GM12878 (cell line): ENCODE data around the gene UXS1. TPM values are rescaled to one million over a fixed set of nuclear protein-coding genes. Genes with fewer than 3 reads are reported as not detected.
A peak's percentile ranks its signal among the peaks of the same experiment; 100 is the strongest.

Experiments used
- ATAC-seq: fragments of 200-7000 bp; cut with Tn5 transposase; 3 replicates; pipeline ENCODE4 v1.9.1; 2020; ENCODE audit warnings: mild to moderate bottlenecking, moderate library complexity
- BruUV-seq: library from RNA; stranded (reverse); fragments of 400-500 nt; replicated peaks from 2 replicates; lab custom pipeline; 2021; lab: Mats Ljungman, UMichigan
- CTCF ChIA-PET: fragments of 300-600 bp; sonication (Branson Sonifier 250); formaldehyde crosslinking; extraction: SDS; loops from one replicate; lab custom pipeline; 2021; ENCODE audit warnings: inconsistent platforms; lab: Yijun Ruan, JAX
- POLR2A ChIA-PET: fragments of 350-600 bp; formaldehyde crosslinking; extraction: SDS; loops from one replicate; lab custom pipeline; 2021; ENCODE audit warnings: inconsistent platforms; lab: Charles Lee
- RAD21 ChIA-PET: fragments of 300-600 bp; sonication (Branson Sonifier 250); formaldehyde crosslinking; loops from one replicate; lab custom pipeline; 2023; ENCODE audit warnings: antibody characterized with exemption; ENCODE audit not compliant: unreplicated experiment; lab: Charles Lee
- SMC1A ChIA-PET: fragments of 300-600 bp; sonication (Branson Sonifier 250); formaldehyde crosslinking; loops from one replicate; lab custom pipeline; 2023; ENCODE audit not compliant: unreplicated experiment, uncharacterized antibody; lab: Charles Lee
- DNase-seq: peaks from one replicate; pipeline ENCODE4 v3.0.0-alpha.2; 2011; ENCODE audit warnings: low read depth, low spot score
- FAIRE-seq: peaks from 3 replicates; lab custom pipeline; 2011; peaks lifted over from hg19 to GRCh38; lab: Jason Lieb, UNC
- H2AFZ ChIP-seq: 2 replicates; pipeline ENCODE4 v1.6.0; 2011; ENCODE audit warnings: low read depth, low read length, control low read depth; ENCODE audit not compliant: control insufficient read depth
- H3K27ac ChIP-seq: 2 replicates; pipeline ENCODE4 v1.5.1; 2011; ENCODE audit warnings: control low read depth; ENCODE audit not compliant: control insufficient read depth, insufficient read depth
- H3K27me3 ChIP-seq, 2 experiments: replicated peaks in 1 of 2; 2 replicates each; pipeline versions ENCODE4 v1.6.0 to v1.6.1; 2011; ENCODE audit warnings: low read length in 1 of 2; ENCODE audit not compliant: control insufficient read depth in 2 of 2, insufficient read depth in 2 of 2
- H3K36me3 ChIP-seq, 2 experiments: 2 replicates each; pipeline ENCODE4 v1.5.1; 2011; ENCODE audit warnings: low read length in 1 of 2; ENCODE audit not compliant: control insufficient read depth in 2 of 2, insufficient read depth in 2 of 2
- H3K4me1 ChIP-seq: 2 replicates; pipeline ENCODE4 v1.6.1; 2011; ENCODE audit warnings: mild to moderate bottlenecking, low read length, moderate library complexity, mixed read lengths; ENCODE audit not compliant: control insufficient read depth, insufficient read depth
- H3K4me2 ChIP-seq: 2 replicates; pipeline ENCODE4 v1.6.0; 2011; ENCODE audit warnings: control low read depth; ENCODE audit not compliant: control insufficient read depth, insufficient read depth
- H3K4me3 ChIP-seq: fragments of 200-600 bp; sonication (generic); 2 replicates; pipeline ENCODE4 v1.5.1; 2016
- H3K79me2 ChIP-seq: 2 replicates; pipeline ENCODE4 v1.6.0; 2011; ENCODE audit warnings: low read length; ENCODE audit not compliant: control insufficient read depth, insufficient read depth
- H3K9ac ChIP-seq: 2 replicates; pipeline ENCODE4 v1.8.0; 2011; ENCODE audit warnings: low read length, control low read depth, mixed read lengths; ENCODE audit not compliant: control insufficient read depth, insufficient read depth
- H3K9me3 ChIP-seq: replicated peaks from 3 replicates; pipeline ENCODE4 v1.5.1; 2011; ENCODE audit warnings: mild to moderate bottlenecking, low read length; ENCODE audit not compliant: control insufficient read depth, insufficient read depth
- H4K20me1 ChIP-seq: 2 replicates; pipeline ENCODE4 v1.6.0; 2011; ENCODE audit not compliant: control insufficient read depth, insufficient read depth
- BCLAF1 ChIP-seq: fragments of 450-650 bp; IDR thresholded peaks from 2 replicates; pipeline ENCODE4 v1.6.1; 2017; ENCODE audit warnings: antibody characterized with exemption, mild to moderate bottlenecking, moderate library complexity
- IRF4 ChIP-seq: IDR thresholded peaks from 2 replicates; pipeline ENCODE4 v1.6.1; 2011; ENCODE audit warnings: low read depth, low read length
- IRF5 ChIP-seq: fragments of 450-650 bp; IDR thresholded peaks from 2 replicates; pipeline ENCODE4 v1.6.1; 2017; ENCODE audit warnings: borderline replicate concordance
- MEF2A ChIP-seq: IDR thresholded peaks from 2 replicates; pipeline ENCODE4 v1.6.1; 2011; ENCODE audit warnings: low read depth, mild to moderate bottlenecking, low read length, moderate library complexity; ENCODE audit not compliant: insufficient read depth
- NR2F1 ChIP-seq: fragments of 450-650 bp; conservative IDR thresholded peaks from 2 replicates; pipeline ENCODE4 v1.6.1; 2017; ENCODE audit warnings: mild to moderate bottlenecking
- PKNOX1 ChIP-seq: fragments of 450-650 bp; IDR thresholded peaks from 2 replicates; pipeline ENCODE4 v1.6.1; 2016; ENCODE audit warnings: mild to moderate bottlenecking
- RAD51 ChIP-seq: fragments of 450-650 bp; IDR thresholded peaks from 2 replicates; pipeline ENCODE4 v1.6.1; 2016; ENCODE audit warnings: moderate library complexity, mild to moderate bottlenecking, inconsistent platforms
- RCOR1 ChIP-seq: conservative IDR thresholded peaks from 2 replicates; pipeline ENCODE4 v1.6.1; 2012; ENCODE audit warnings: low read depth, low read length, improper control_type of control experiment
- RUNX3 ChIP-seq: IDR thresholded peaks from 2 replicates; pipeline ENCODE4 v1.6.1; 2012; ENCODE audit warnings: low read length, inconsistent platforms
- SP1 ChIP-seq: IDR thresholded peaks from one replicate; pipeline ENCODE4 v1.6.1; 2011; ENCODE audit warnings: low read depth, low read length
- SPI1 ChIP-seq: IDR thresholded peaks from 2 replicates; pipeline ENCODE4 v1.6.1; 2011; ENCODE audit warnings: low read depth, mild to moderate bottlenecking, low read length, moderate library complexity, borderline replicate concordance; ENCODE audit not compliant: insufficient read depth
- STAT3 ChIP-seq: IDR thresholded peaks from 2 replicates; pipeline ENCODE4 v1.6.1; 2011; ENCODE audit warnings: low read depth, low read length, improper control_type of control experiment
- ZNF207 ChIP-seq: fragments of 450-650 bp; IDR thresholded peaks from 2 replicates; pipeline ENCODE4 v1.6.1; 2014; ENCODE audit warnings: antibody characterized with exemption, mild to moderate bottlenecking, borderline replicate concordance
- ZSCAN29 ChIP-seq: fragments of 450-650 bp; IDR thresholded peaks from 2 replicates; pipeline ENCODE4 v1.6.1; 2017; ENCODE audit warnings: mild to moderate bottlenecking, moderate library complexity
- WGBS: methylation state at CpG from one replicate; pipeline ENCODE4 v1.1.6; 2016; ENCODE audit warnings: low lambda C conversion rate; ENCODE audit not compliant: insufficient replicate concordance, insufficient coverage; ENCODE audit errors: missing lambda C conversion rate; 5-methylcytosine and 5-hydroxymethylcytosine counted together
- in situ Hi-C: fragments of 300-500 bp; cut with MboI; formaldehyde crosslinking; loops from 9 replicates; pipeline ENCODE4 v1.14.3; 2018; ENCODE audit warnings: mixed read lengths
- intact Hi-C: fragments of 100-400 bp; cut with micrococcal nuclease; formaldehyde crosslinking; loops from one replicate; pipeline ENCODE4 v1.14.2; 2022; ENCODE audit not compliant: unreplicated experiment
- polyA plus RNA-seq, 11 experiments: library from polyadenylated mRNA; depleted of rRNA in 4 of 11; unstranded in 6 of 11; stranded (reverse) in 5 of 11; fragments of >200 nt; fragmentation: Nextera tagmentation in 4 of 11; fragmentation: Illumina TruSeq in 1 of 11; extraction: Ambion mirVana in 4 of 11; extraction: Trizol in 1 of 11; gene quantifications; 1 replicate in 1 of 11; 2 replicates in 10 of 11; pipeline versions ENCODE4 v1.2.1 to v1.2.3, GENCODE V29; 2011 to 2016; ENCODE audit warnings: inconsistent platforms in 2 of 11, missing spikeins in 2 of 11, low read depth in 1 of 11
- total RNA-seq, 4 experiments: library from RNA; depleted of rRNA in 3 of 4; stranded (reverse); fragments of >200 nt in 3 of 4; fragmentation: Illumina TruSeq in 1 of 4; extraction: Trizol in 1 of 4; gene quantifications; 2 replicates each; pipeline versions ENCODE4 v1.2.1 to v1.2.3, GENCODE V29; 2013 to 2021

Gene UXS1
- total and polyA plus RNA-seq, 10 of the 15 experiments (the other 5 are each of a cell fraction or from before 2014, with no cell fraction given) = 6.0 to 25.4 (median 24.0) TPM

GRCh38 chr2:106115250-106115649 lies 78.9 kb downstream of the UXS1 start:
- no peak for DNase-seq
- H3K79me2 ChIP-seq = no peaks in the 10 kb centered on the region
- ChIA-PET POLR2A (no interaction called here), CTCF (interaction anchor here (1.4 kb wide), 1 partner anchor 10 kb away, joined by 5 read pairs; no protein-coding TSS in a partner anchor), RAD21 (interaction anchor here (0.6 kb wide), 1 partner anchor 465 kb away, joined by 4 read pairs; no protein-coding TSS in a partner anchor), SMC1A (no interaction called here)
- peaks cover 5 to 12% of the 10 kb centered on the region in 2 experiments; a peak in 3 of 4 replicates for H3K36me3 ChIP-seq
- no peaks in the 10 kb centered on the region for H3K27me3 ChIP-seq
- intact Hi-C loops (no loop called here), in situ Hi-C loops (no loop called here)
- H2AFZ ChIP-seq = no peak overlapping the region
- no peaks in the 10 kb centered on the region for H4K20me1 ChIP-seq
- H3K9ac ChIP-seq = no peak overlapping the region
- no peaks in the 10 kb centered on the region for H3K4me1 ChIP-seq
- no TSS peak for BruUV-seq
- no peak overlapping the region for H3K4me3 ChIP-seq
- ATAC-seq = peak; percentile 52
- FAIRE-seq = no peak
- H3K9me3 ChIP-seq = no peaks in the 10 kb centered on the region
- 39% methylated on average over 2 of the region's 2 CpGs for WGBS
- H3K4me2 ChIP-seq = no peak overlapping the region
- no peak overlapping the region for H3K27ac ChIP-seq
- TF ChIP-seq RUNX3 (peak; percentile 60), PKNOX1 (peak; percentile 75), STAT3 (no peak), RAD51 (no peak)

- intact Hi-C loops = no loop called here
- TF ChIP-seq BCLAF1 (no peak), SP1 (no peak), IRF4 (no peak), NR2F1 (no peak), ZSCAN29 (no peak), IRF5 (no peak), ZNF207 (no peak), SPI1 (no peak), RCOR1 (no peak), MEF2A (no peak)
Observed at GRCh38 chr2:106114166-106114565, 79.9 kb downstream of the UXS1 start.

More at GRCh38 chr2:106114166-106114565, 79.9 kb downstream of the UXS1 start:
- Histone ChIP-seq H3K9me3 (no peaks in the 10 kb centered on the region), H3K27me3 (no peaks in the 10 kb centered on the region), H3K79me2 (no peaks in the 10 kb centered on the region), H3K4me1 (no peaks in the 10 kb centered on the region), H4K20me1 (no peaks in the 10 kb centered on the region), H3K4me3 (no peak overlapping the region), H3K27ac (no peak overlapping the region), H3K9ac (no peak overlapping the region), H3K36me3 (peaks cover 5 to 18% of the 10 kb centered on the region in 2 experiments), H3K4me2 (no peak overlapping the region), H2AFZ (no peak overlapping the region)
- ChIA-PET POLR2A (no interaction called here), CTCF (interaction anchor here (1.1 to 1.4 kb wide), 2 partner anchors 9 to 643 kb away, joined by 3 to 5 read pairs; no protein-coding TSS in a partner anchor), SMC1A (no interaction called here), RAD21 (no interaction called here)
- BruUV-seq = no TSS peak
- WGBS = 92% methylated on average over 4 of the region's 4 CpGs
- in situ Hi-C loops = no loop called here
- FAIRE-seq (no peak), DNase-seq (no peak), ATAC-seq (no peak)
